Activated T-helper 17 cell treated with anti-CD3 and anti-CD28 coated beads, Interleukin-2, amount 50 U/mL, for 72 hours (primary cell): Measurements from ENCODE around the gene TRIP4. TPM values are rescaled to one million over a fixed set of nuclear protein-coding genes. Genes with fewer than 3 reads are reported as not detected.
"Not testable (repeated sequence)": the region's sequence is repeated elsewhere in the genome, so short reads cannot be mapped to it uniquely, and the experiment has no call there.

Source experiments
- ATAC-seq: fragments of 150-1000 bp; cut with Tn5 transposase; replicated peaks from 2 replicates; pipeline ENCODE4 v1.10.0; 2021; ENCODE audit warnings: mild to moderate bottlenecking, moderate library complexity
- H3K27ac Mint-ChIP-seq: one replicate; pipeline ENCODE4 v1.8.0; 2022; ENCODE audit warnings: mixed read lengths
- H3K27me3 Mint-ChIP-seq: one replicate; pipeline ENCODE4 v1.8.0; 2022; ENCODE audit warnings: mixed read lengths
- H3K36me3 Mint-ChIP-seq: one replicate; pipeline ENCODE4 v1.8.0; 2022; ENCODE audit warnings: low read depth, mild to moderate bottlenecking, mixed read lengths
- H3K4me1 Mint-ChIP-seq: one replicate; pipeline ENCODE4 v1.8.0; 2022; ENCODE audit warnings: mixed read lengths
- H3K4me3 Mint-ChIP-seq: one replicate; pipeline ENCODE4 v1.8.0; 2022; ENCODE audit warnings: mild to moderate bottlenecking, mixed read lengths
- H3K9me3 Mint-ChIP-seq: one replicate; pipeline ENCODE4 v1.8.0; 2022; ENCODE audit warnings: mixed read lengths
- total RNA-seq, 2 donors: library from RNA; stranded (reverse); gene quantifications; one replicate each; pipeline ENCODE4 v1.2.3, GENCODE V29; 2022

Gene TRIP4
- total RNA-seq, 2 donors from 2014 or later: 26.6 to 26.7 TPM

GRCh38 chr15:64466408-64467141, 78.9 kb downstream of the TRIP4 start:
- peaks cover 41% of the 10 kb centered on the region for H3K36me3 Mint-ChIP-seq
- peaks cover 38% of the 10 kb centered on the region for H3K4me1 Mint-ChIP-seq
- no peaks in the 10 kb centered on the region for H3K27me3 Mint-ChIP-seq
- H3K9me3 Mint-ChIP-seq: no peaks in the 10 kb centered on the region
- H3K4me3 Mint-ChIP-seq: peak overlapping the region; percentile 9
- ATAC-seq: no peak
- H3K27ac Mint-ChIP-seq: peak overlapping the region; percentile 42

GRCh38 chr15:64472161-64472560, 84.5 kb downstream of the TRIP4 start:
- no peak overlapping the region for H3K27ac Mint-ChIP-seq
- ATAC-seq: no peak
- peaks cover 23% of the 10 kb centered on the region for H3K4me1 Mint-ChIP-seq
- H3K27me3 Mint-ChIP-seq: no peaks in the 10 kb centered on the region
- no peaks in the 10 kb centered on the region for H3K9me3 Mint-ChIP-seq
- no peak overlapping the region for H3K4me3 Mint-ChIP-seq
- H3K36me3 Mint-ChIP-seq: peaks cover 42% of the 10 kb centered on the region

GRCh38 chr15:64474846-64475245, 87.2 kb downstream of the TRIP4 start:
- H3K27me3 Mint-ChIP-seq: no peaks in the 10 kb centered on the region
- ATAC-seq: no peak
- H3K27ac Mint-ChIP-seq: no peak overlapping the region
- H3K9me3 Mint-ChIP-seq: no peaks in the 10 kb centered on the region
- peaks cover 11% of the 10 kb centered on the region for H3K4me1 Mint-ChIP-seq
- peaks cover 30% of the 10 kb centered on the region for H3K36me3 Mint-ChIP-seq
- H3K4me3 Mint-ChIP-seq: no peak overlapping the region

- H3K27ac Mint-ChIP-seq: peak overlapping the region; percentile 25
- no peaks in the 10 kb centered on the region for H3K9me3 Mint-ChIP-seq
- H3K27me3 Mint-ChIP-seq: no peaks in the 10 kb centered on the region
- ATAC-seq: no peak
- peaks cover 11% of the 10 kb centered on the region for H3K4me1 Mint-ChIP-seq
- peaks cover 23% of the 10 kb centered on the region for H3K36me3 Mint-ChIP-seq
- no peak overlapping the region for H3K4me3 Mint-ChIP-seq
Measured at GRCh38 chr15:64476550-64476949, 88.9 kb downstream of the TRIP4 start.

- Mint-ChIP-seq H3K27ac (peak overlapping the region; percentile 46), H3K4me1 (peaks cover 11% of the 10 kb centered on the region), H3K27me3 (no peaks in the 10 kb centered on the region), H3K4me3 (no peak overlapping the region), H3K9me3 (no peaks in the 10 kb centered on the region), H3K36me3 (peaks cover 23% of the 10 kb centered on the region)
- no peak for ATAC-seq
Measured at GRCh38 chr15:64478863-64479262, 91.2 kb downstream of the TRIP4 start.

- no peaks in the 10 kb centered on the region for H3K27me3 Mint-ChIP-seq
- no peak for ATAC-seq
- H3K9me3 Mint-ChIP-seq: no peaks in the 10 kb centered on the region
- peaks cover 12% of the 10 kb centered on the region for H3K36me3 Mint-ChIP-seq
- peaks cover 11% of the 10 kb centered on the region for H3K4me1 Mint-ChIP-seq
- H3K27ac Mint-ChIP-seq: no peak overlapping the region
- H3K4me3 Mint-ChIP-seq: no peak overlapping the region
Measured at GRCh38 chr15:64480891-64481290, 93.3 kb downstream of the TRIP4 start.

- Mint-ChIP-seq H3K36me3 (peaks cover 14% of the 10 kb centered on the region), H3K4me3 (no peak overlapping the region), H3K27me3 (no peaks in the 10 kb centered on the region), H3K27ac (peak overlapping the region; percentile 4), H3K4me1 (peaks cover 5% of the 10 kb centered on the region), H3K9me3 (no peaks in the 10 kb centered on the region)
- ATAC-seq: no peak
Measured at GRCh38 chr15:64483749-64484148, 96.1 kb downstream of the TRIP4 start.

- Mint-ChIP-seq H3K27me3 (no peaks in the 10 kb centered on the region), H3K4me3 (no peak overlapping the region), H3K27ac (no peak overlapping the region), H3K4me1 (peaks cover 5% of the 10 kb centered on the region), H3K9me3 (no peaks in the 10 kb centered on the region), H3K36me3 (peaks cover 11% of the 10 kb centered on the region)
- peak; percentile 44 for ATAC-seq
Measured at GRCh38 chr15:64485796-64486195, 98.2 kb downstream of the TRIP4 start.

- Mint-ChIP-seq H3K4me3 (no peak overlapping the region), H3K27ac (no peak overlapping the region), H3K36me3 (peaks cover 8% of the 10 kb centered on the region), H3K9me3 (no peaks in the 10 kb centered on the region), H3K4me1 (peaks cover 17% of the 10 kb centered on the region), H3K27me3 (no peaks in the 10 kb centered on the region)
- ATAC-seq: no peak
Measured at GRCh38 chr15:64490598-64491259, 103.1 kb downstream of the TRIP4 start.

GRCh38 chr15:64493641-64494040, 106.0 kb downstream of the TRIP4 start:
- Mint-ChIP-seq H3K27ac (peak overlapping the region; percentile 77), H3K27me3 (no peaks in the 10 kb centered on the region)
- no peak for ATAC-seq

GRCh38 chr15:64495968-64496367, 108.3 kb downstream of the TRIP4 start:
- peaks cover 45% of the 10 kb centered on the region for H3K36me3 Mint-ChIP-seq
- not testable (repeated sequence) for H3K4me3 Mint-ChIP-seq

More at GRCh38 chr15:64493641-64494040, 106.0 kb downstream of the TRIP4 start:
- Mint-ChIP-seq H3K36me3 (peaks cover 25% of the 10 kb centered on the region), H3K9me3 (no peaks in the 10 kb centered on the region), H3K4me1 (peaks cover 29% of the 10 kb centered on the region), H3K4me3 (no peak overlapping the region)

GRCh38 chr15:64500695-64501395, 113.2 kb downstream of the TRIP4 start:
- no peak overlapping the region for H3K4me3 Mint-ChIP-seq
- no peak for ATAC-seq
- H3K27me3 Mint-ChIP-seq: no peaks in the 10 kb centered on the region
- peak overlapping the region; percentile 51 for H3K27ac Mint-ChIP-seq
- H3K4me1 Mint-ChIP-seq: peaks cover 63% of the 10 kb centered on the region
- H3K36me3 Mint-ChIP-seq: peaks cover 63% of the 10 kb centered on the region
- H3K9me3 Mint-ChIP-seq: no peaks in the 10 kb centered on the region

More at GRCh38 chr15:64495968-64496367, 108.3 kb downstream of the TRIP4 start:
- H3K9me3 Mint-ChIP-seq, ATAC-seq, H3K27ac Mint-ChIP-seq, H3K27me3 Mint-ChIP-seq: not testable (repeated sequence)
- H3K4me1 Mint-ChIP-seq: peaks cover 50% of the 10 kb centered on the region

GRCh38 chr15:64501396-64501715, 113.7 kb downstream of the TRIP4 start:
- no peak for ATAC-seq
- Mint-ChIP-seq H3K36me3 (peaks cover 58% of the 10 kb centered on the region), H3K27ac (peak overlapping the region; percentile 51), H3K27me3 (no peaks in the 10 kb centered on the region), H3K4me3 (no peak overlapping the region), H3K9me3 (no peaks in the 10 kb centered on the region), H3K4me1 (peaks cover 59% of the 10 kb centered on the region)

- H3K27me3 Mint-ChIP-seq: no peaks in the 10 kb centered on the region
- ATAC-seq: no peak
- H3K27ac Mint-ChIP-seq: peak overlapping the region; percentile 51
- H3K9me3 Mint-ChIP-seq: no peaks in the 10 kb centered on the region
- H3K36me3 Mint-ChIP-seq: peaks cover 57% of the 10 kb centered on the region
- H3K4me1 Mint-ChIP-seq: peaks cover 62% of the 10 kb centered on the region
- peak overlapping the region; percentile 58 for H3K4me3 Mint-ChIP-seq
Measured at GRCh38 chr15:64502151-64502550, 114.5 kb downstream of the TRIP4 start.

GRCh38 chr15:64502551-64502950, 114.9 kb downstream of the TRIP4 start:
- no peaks in the 10 kb centered on the region for H3K27me3 Mint-ChIP-seq
- peaks cover 63% of the 10 kb centered on the region for H3K4me1 Mint-ChIP-seq
- H3K4me3 Mint-ChIP-seq: peak overlapping the region; percentile 58
- no peaks in the 10 kb centered on the region for H3K9me3 Mint-ChIP-seq
- H3K27ac Mint-ChIP-seq: peak overlapping the region; percentile 51
- peak; percentile 62 for ATAC-seq
- H3K36me3 Mint-ChIP-seq: peaks cover 57% of the 10 kb centered on the region
